Fibroblast of villous mesenchyme (primary cell): Measurements from ENCODE around the gene SAXO2. TPM values are rescaled to one million over a fixed set of nuclear protein-coding genes. Genes with fewer than 3 reads are reported as not detected.
"Not testable (repeated sequence)": the region's sequence is repeated elsewhere in the genome, so short reads cannot be mapped to it uniquely, and the experiment has no call there.

Experiments used
- DNase-seq: peaks from one replicate; pipeline ENCODE4 v3.0.0-alpha.2; 2010; ENCODE audit warnings: low read depth
- H3K4me3 ChIP-seq: 2 replicates; pipeline ENCODE4 v1.5.1; 2011; ENCODE audit warnings: low read depth, mild to moderate bottlenecking, low read length
- CTCF ChIP-seq: IDR thresholded peaks from 2 replicates; pipeline ENCODE4 v1.5.1; 2012; ENCODE audit warnings: low read depth, mild to moderate bottlenecking, low read length; ENCODE audit not compliant: insufficient read depth
- total RNA-seq: library from RNA; depleted of rRNA; stranded (reverse); fragments of >200 nt; gene quantifications from 2 replicates; pipeline ENCODE4 v1.2.3, GENCODE V29; 2012

The SAXO2 gene
- total RNA-seq, 1 donor, result 0.86 TPM

GRCh38 chr15:82239685-82240391 lies 22.8 kb upstream of the SAXO2 start:
- TF ChIP-seq CTCF, result no peak
- H3K4me3 ChIP-seq, result no peak overlapping the region
- DNase-seq, result no peak

GRCh38 chr15:82241836-82242499 lies 20.6 kb upstream of the SAXO2 start:
- H3K4me3 ChIP-seq, DNase-seq: not testable (repeated sequence)

GRCh38 chr15:82243644-82244043 lies 19.0 kb upstream of the SAXO2 start:
- not testable (repeated sequence) for DNase-seq

GRCh38 chr15:82245956-82246355 lies 16.7 kb upstream of the SAXO2 start:
- not testable (repeated sequence) for DNase-seq, H3K4me3 ChIP-seq

More at GRCh38 chr15:82243644-82244043, 19.0 kb upstream of the SAXO2 start:
- not testable (repeated sequence) for H3K4me3 ChIP-seq

- not testable (repeated sequence) for DNase-seq, H3K4me3 ChIP-seq
These were observed 14.4 kb upstream of the SAXO2 start for GRCh38 chr15:82248261-82248660.

- peak overlapping the region; percentile 74 for H3K4me3 ChIP-seq
- peak; percentile 58 for DNase-seq
These were observed 824 bp upstream of the SAXO2 start for GRCh38 chr15:82261566-82262421.

GRCh38 chr15:82263350-82263749 lies 732 bp downstream of the SAXO2 start:
- no peak for TF ChIP-seq CTCF
- no peak for DNase-seq
- peak overlapping the region; percentile 74 for H3K4me3 ChIP-seq

GRCh38 chr15:82267137-82267536 lies 4.5 kb downstream of the SAXO2 start:
- not testable (repeated sequence) for DNase-seq, H3K4me3 ChIP-seq

- not testable (repeated sequence) for H3K4me3 ChIP-seq, DNase-seq
These were observed 5.8 kb downstream of the SAXO2 start for GRCh38 chr15:82268454-82268853.

GRCh38 chr15:82272154-82272553 lies 9.5 kb downstream of the SAXO2 start:
- no peak for DNase-seq
- no peak overlapping the region for H3K4me3 ChIP-seq
- TF ChIP-seq CTCF, result no peak
